Astrocyte (in vitro differentiated cells and primary cell): ENCODE measurements around the gene MPST.

Experiments used
- CTCF ChIP-seq: IDR thresholded peaks from 2 replicates; pipeline ENCODE4 v1.5.1; 2011; ENCODE audit warnings: low read depth, mild to moderate bottlenecking, inconsistent platforms, low read length, moderate library complexity; ENCODE audit not compliant: insufficient read depth
- EZH2 ChIP-seq: IDR thresholded peaks from 2 replicates; pipeline ENCODE4 v1.6.1; 2012; ENCODE audit warnings: mild to moderate bottlenecking, low read length, inconsistent platforms; ENCODE audit not compliant: insufficient read depth

DNA sequence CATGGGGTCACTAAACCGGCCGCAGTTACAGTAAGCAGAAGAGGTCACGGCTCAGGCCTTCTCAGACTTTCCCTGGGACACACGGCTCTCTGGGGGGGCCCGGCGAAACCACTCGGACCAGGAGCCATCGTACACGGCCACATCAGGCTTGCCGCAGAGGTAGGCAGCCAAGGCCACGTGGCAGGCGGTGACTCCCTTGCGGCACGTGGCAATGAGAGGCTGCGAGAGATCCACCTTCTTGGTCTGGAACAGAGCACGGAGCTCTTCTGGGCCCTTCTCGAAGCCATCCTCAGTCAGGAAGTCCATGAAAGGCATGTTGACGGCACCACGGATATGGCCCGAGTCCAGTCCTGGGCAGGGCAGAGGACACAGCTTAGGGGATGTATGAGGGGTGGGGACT, 8.6 kb upstream of the MPST start:
- TF ChIP-seq CTCF, result no peak
- no peak for TF ChIP-seq EZH2
